Ectodermal cell (in vitro differentiated cells): Measurements from ENCODE around the gene SYNDIG1.

Experiments
- H3K27ac ChIP-seq: 2 replicates; pipeline ENCODE4 v1.7.0; 2013; ENCODE audit warnings: mild to moderate bottlenecking, low read depth, low read length; ENCODE audit not compliant: insufficient read depth, poor library complexity, severe bottlenecking
- H3K27me3 ChIP-seq: 2 replicates; pipeline ENCODE4 v1.7.0; 2013; ENCODE audit warnings: mild to moderate bottlenecking, low read length; ENCODE audit not compliant: insufficient read depth, control insufficient read depth, poor library complexity, severe bottlenecking
- H3K36me3 ChIP-seq: one replicate; pipeline ENCODE4 v1.7.0; 2013; ENCODE audit warnings: low read length; ENCODE audit not compliant: control insufficient read depth, insufficient read depth
- H3K4me1 ChIP-seq: one replicate; pipeline ENCODE4 v1.7.0; 2013; ENCODE audit warnings: low read length; ENCODE audit not compliant: control insufficient read depth, insufficient read depth
- H3K4me3 ChIP-seq: 2 replicates; pipeline ENCODE4 v1.7.0; 2013; ENCODE audit warnings: low read depth, low read length, control low read depth; ENCODE audit not compliant: insufficient read depth
- H3K9me3 ChIP-seq: 2 replicates; pipeline ENCODE4 v1.7.0; 2013; ENCODE audit warnings: mild to moderate bottlenecking, low read length, moderate library complexity; ENCODE audit not compliant: control insufficient read depth
- WGBS, 2 experiments: methylation state at CpG; one replicate each; pipeline ENCODE4 v1.1.7; 2013; ENCODE audit warnings: missing lambda C conversion rate in 2 of 2; 5-methylcytosine and 5-hydroxymethylcytosine counted together

Gene SYNDIG1

DNA sequence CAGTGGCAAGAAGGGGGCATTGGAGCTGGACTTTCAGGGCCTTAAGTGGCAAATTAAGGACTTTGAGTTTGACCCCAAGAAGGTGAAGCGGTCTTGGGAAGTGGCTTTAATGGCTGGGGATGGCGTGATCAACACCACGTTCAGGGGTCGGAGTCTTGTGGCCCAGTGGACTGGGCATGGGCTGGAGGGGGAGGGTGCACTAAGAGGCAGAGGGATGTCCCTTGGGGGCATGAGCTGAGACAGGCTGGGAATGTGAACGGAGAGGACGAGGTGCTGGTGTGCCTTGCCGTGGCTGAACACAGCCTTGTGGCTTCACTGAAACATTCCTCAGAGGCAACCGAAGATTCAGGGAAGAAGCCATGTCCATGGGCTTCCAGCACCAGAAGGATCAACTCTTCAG, 227.0 kb downstream of the SYNDIG1 start:
- Histone ChIP-seq H3K9me3 (no peaks in the 10 kb centered on the region), H3K4me1 (no peaks in the 10 kb centered on the region), H3K27me3 (no peaks in the 10 kb centered on the region), H3K4me3 (no peak overlapping the region), H3K27ac (no peak overlapping the region), H3K36me3 (no peaks in the 10 kb centered on the region)
- WGBS, 2 experiments = 94 to 97% methylated on average over 8 of the region's 8 CpGs

DNA sequence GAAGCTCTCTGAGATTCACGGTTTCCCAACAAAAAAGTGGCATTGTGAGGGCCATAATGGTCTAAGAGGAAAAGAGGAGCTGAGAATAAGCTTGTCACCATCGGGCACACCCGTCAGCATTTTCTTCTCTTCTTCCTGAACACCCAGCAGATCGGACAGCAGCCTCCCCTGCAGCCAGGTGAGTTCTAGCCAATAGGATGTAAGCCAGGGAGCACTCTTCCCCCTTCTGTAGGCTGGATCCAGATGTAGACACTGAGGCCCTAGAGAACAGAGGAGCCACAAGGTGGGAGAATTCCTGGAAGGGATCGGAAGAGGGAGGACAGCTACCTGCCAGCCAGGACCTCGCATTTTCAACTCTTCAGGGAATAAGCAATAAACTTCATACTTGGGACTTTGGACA, 228.0 kb downstream of the SYNDIG1 start:
- WGBS, 2 experiments = 86 to 98% methylated on average over 6 of the region's 6 CpGs
- Histone ChIP-seq H3K27ac (no peak overlapping the region), H3K4me3 (no peak overlapping the region), H3K27me3 (no peaks in the 10 kb centered on the region), H3K9me3 (no peaks in the 10 kb centered on the region), H3K36me3 (no peaks in the 10 kb centered on the region), H3K4me1 (no peaks in the 10 kb centered on the region)

- H3K9me3 ChIP-seq = no peaks in the 10 kb centered on the region
- no peaks in the 10 kb centered on the region for H3K36me3 ChIP-seq
- no peak overlapping the region for H3K4me3 ChIP-seq
- H3K4me1 ChIP-seq = no peaks in the 10 kb centered on the region
- no peaks in the 10 kb centered on the region for H3K27me3 ChIP-seq
- 90 to 93% methylated on average over 6 of the region's 6 CpGs for WGBS, 2 experiments
- no peak overlapping the region for H3K27ac ChIP-seq
These were observed 228.8 kb downstream of the SYNDIG1 start for GRCh38 chr20:24698189-24698588.

GRCh38 chr20:24698706-24699206, 229.3 kb downstream of the SYNDIG1 start:
- H3K27me3 ChIP-seq = no peaks in the 10 kb centered on the region
- H3K4me3 ChIP-seq = no peak overlapping the region
- H3K27ac ChIP-seq = no peak overlapping the region
- 93 to 95% methylated on average over 5 of the region's 5 CpGs for WGBS, 2 experiments
- no peaks in the 10 kb centered on the region for H3K9me3 ChIP-seq
- no peaks in the 10 kb centered on the region for H3K4me1 ChIP-seq
- no peaks in the 10 kb centered on the region for H3K36me3 ChIP-seq

DNA sequence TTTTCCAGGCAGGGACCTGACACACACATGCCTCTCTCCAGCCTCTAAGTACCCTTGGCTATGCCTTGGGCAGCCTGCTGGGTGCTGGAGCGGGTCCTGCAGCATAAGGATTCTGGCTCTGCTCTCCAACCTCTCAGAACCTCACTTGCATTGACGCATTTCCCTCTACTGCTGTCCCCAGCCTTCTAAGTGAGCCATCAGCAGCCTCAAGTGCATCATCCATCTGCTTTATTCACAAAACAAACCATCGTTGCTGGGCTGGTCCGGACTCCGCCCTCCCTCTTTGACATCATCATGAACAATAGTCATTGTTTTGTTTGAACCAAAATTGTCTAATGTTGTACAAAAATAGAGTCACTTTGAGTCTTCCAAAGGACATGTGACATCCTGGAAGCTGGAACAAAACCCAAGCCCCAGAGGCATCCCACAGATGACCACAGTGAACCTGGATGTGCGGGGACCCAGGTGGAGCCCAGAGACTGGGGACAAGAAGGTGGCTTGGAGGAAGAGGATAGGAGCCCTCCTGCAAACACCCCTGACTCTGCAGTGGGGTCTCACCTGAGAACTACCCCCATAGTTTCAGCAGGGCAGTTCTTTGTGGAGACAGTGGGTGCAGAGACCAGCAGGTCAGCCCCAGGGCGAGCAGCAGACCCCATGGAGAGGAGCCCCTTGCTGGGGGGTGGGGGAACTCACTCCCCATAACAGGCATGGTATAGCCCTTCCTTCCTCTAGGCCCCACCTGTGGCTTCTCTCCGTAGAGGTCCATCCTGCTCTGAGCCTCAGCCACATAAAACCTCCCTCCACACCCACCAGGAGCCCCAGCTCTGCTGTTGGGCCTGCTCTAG, 230.1 kb downstream of the SYNDIG1 start:
- WGBS, 2 experiments = 94 to 95% methylated on average over 8 of the region's 8 CpGs
- no peak overlapping the region for H3K27ac ChIP-seq
- no peaks in the 10 kb centered on the region for H3K9me3 ChIP-seq
- no peaks in the 10 kb centered on the region for H3K36me3 ChIP-seq
- H3K4me1 ChIP-seq = no peaks in the 10 kb centered on the region
- no peaks in the 10 kb centered on the region for H3K27me3 ChIP-seq
- H3K4me3 ChIP-seq = no peak overlapping the region

DNA sequence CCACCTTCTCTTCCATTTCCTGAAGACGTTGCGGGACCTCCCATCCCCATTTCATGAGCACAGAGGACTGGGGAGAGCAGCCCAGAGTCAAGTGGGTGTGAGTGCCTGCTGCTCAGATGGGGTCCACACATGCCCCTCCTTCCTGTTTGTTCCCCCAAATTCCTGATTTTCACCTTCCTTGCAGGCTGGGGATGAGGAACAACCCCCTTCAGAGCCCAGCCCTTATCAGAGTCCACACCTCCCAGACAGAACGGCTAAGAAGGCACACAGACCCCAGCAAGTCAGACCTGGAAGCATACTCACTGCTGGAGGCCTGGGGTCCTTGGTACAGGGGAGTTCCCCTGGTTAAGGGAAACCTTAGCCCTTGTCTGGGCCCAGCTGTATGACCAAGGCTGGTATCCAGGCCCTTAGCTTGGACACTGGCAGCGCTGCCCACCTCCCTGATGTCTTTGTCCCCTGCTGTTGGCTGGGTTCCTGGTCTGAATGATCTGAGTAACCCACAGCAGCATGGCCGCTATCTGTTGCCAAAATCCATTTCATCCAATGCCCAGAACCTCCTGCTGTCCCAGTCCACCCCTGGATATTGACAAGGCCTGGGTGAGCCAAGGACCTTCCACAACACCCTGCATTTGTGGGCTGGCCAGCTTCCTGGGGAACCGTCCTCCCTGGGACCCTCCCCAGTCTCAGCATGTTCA, 230.9 kb downstream of the SYNDIG1 start:
- H3K27me3 ChIP-seq = no peaks in the 10 kb centered on the region
- H3K36me3 ChIP-seq = no peaks in the 10 kb centered on the region
- WGBS, 2 experiments = 94 to 97% methylated on average over 6 of the region's 6 CpGs
- no peak overlapping the region for H3K4me3 ChIP-seq
- no peak overlapping the region for H3K27ac ChIP-seq
- no peaks in the 10 kb centered on the region for H3K4me1 ChIP-seq
- no peaks in the 10 kb centered on the region for H3K9me3 ChIP-seq

GRCh38 chr20:24701027-24701426, 231.6 kb downstream of the SYNDIG1 start:
- H3K27me3 ChIP-seq = no peaks in the 10 kb centered on the region
- WGBS, 2 experiments = 88 to 96% methylated on average over 6 of the region's 6 CpGs

GRCh38 chr20:24701668-24702067, 232.2 kb downstream of the SYNDIG1 start:
- 91% methylated on average over 6 of the region's 6 CpGs for WGBS, 2 experiments

More at GRCh38 chr20:24701027-24701426, 231.6 kb downstream of the SYNDIG1 start:
- H3K4me1 ChIP-seq = no peaks in the 10 kb centered on the region
- H3K36me3 ChIP-seq = no peaks in the 10 kb centered on the region
- no peak overlapping the region for H3K4me3 ChIP-seq
- no peak overlapping the region for H3K27ac ChIP-seq
- H3K9me3 ChIP-seq = no peaks in the 10 kb centered on the region

DNA sequence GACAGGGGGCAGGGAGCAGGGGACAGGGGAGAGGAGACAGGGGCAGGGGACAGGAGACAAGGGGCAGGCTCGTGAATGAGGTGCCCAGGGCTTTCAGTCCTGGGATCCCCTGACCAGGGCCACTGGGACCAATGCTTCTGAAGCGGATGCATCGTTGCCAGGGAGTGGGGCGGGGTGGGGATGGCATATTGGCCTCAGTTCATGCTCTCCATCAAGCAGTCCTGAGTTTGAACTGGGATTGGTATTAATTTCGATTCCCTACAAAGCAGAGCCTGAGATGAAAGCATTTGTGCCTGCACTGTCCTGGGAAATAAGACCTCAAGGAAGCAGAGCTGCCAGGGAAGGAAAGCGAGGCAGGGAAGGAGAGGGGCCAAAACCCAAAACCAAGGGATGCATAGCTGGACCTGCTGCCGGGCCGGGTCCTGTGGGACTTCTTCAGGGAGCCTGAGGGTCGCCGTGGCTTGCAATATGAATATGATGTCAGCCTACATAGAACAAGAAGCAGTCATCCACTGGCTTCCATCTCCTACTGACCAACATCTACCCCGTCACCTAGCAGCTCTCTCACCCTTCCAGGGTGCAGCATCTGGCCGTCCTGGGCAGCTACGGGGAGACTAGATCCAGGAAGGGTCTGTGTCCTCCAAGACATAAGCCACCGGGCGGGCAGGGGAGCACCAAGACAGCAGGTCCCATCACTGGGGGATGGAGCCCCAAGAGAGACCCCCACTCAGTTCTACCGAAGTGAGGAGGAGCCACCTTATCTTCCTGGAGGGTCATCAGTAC, 233.3 kb downstream of the SYNDIG1 start:
- no peaks in the 10 kb centered on the region for H3K27me3 ChIP-seq
- 92 to 95% methylated on average over 16 of the region's 16 CpGs for WGBS, 2 experiments

More at GRCh38 chr20:24701668-24702067, 232.2 kb downstream of the SYNDIG1 start:
- Histone ChIP-seq H3K9me3 (no peaks in the 10 kb centered on the region), H3K36me3 (no peaks in the 10 kb centered on the region), H3K4me3 (no peak overlapping the region), H3K4me1 (no peaks in the 10 kb centered on the region), H3K27ac (no peak overlapping the region), H3K27me3 (no peaks in the 10 kb centered on the region)

DNA sequence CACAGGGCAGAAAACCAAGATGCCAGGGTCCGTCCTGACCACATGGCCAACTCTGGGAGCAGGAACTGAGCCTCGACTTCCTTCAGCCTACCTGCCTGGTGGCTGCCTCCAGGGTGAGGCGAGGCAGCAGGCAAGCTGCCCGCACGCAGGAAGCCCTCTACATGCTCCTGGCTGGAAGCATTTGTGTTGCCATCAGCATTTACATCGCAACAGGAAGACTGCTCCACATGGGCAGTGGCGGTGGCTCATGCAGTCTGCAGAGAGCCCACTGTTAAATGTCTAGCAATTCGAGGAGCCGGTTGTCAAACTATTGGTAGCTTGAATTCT, 233.8 kb downstream of the SYNDIG1 start:
- no peaks in the 10 kb centered on the region for H3K9me3 ChIP-seq
- WGBS, 2 experiments = 94 to 95% methylated on average over 9 of the region's 9 CpGs
- no peak overlapping the region for H3K4me3 ChIP-seq
- H3K36me3 ChIP-seq = no peaks in the 10 kb centered on the region
- H3K27me3 ChIP-seq = no peaks in the 10 kb centered on the region
- no peaks in the 10 kb centered on the region for H3K4me1 ChIP-seq
- H3K27ac ChIP-seq = no peak overlapping the region

More for the DNA sequence above, 233.3 kb downstream of the SYNDIG1 start:
- Histone ChIP-seq H3K4me3 (no peak overlapping the region), H3K9me3 (no peaks in the 10 kb centered on the region), H3K27ac (no peak overlapping the region), H3K36me3 (no peaks in the 10 kb centered on the region), H3K4me1 (no peaks in the 10 kb centered on the region)
